Medulla oblongata (tissue), 1 donor: ENCODE measurements around the gene THY1.

Experiments
- DNase-seq: peaks from one replicate; pipeline ENCODE4 v3.0.0-alpha.2; 2015; ENCODE audit errors: extremely low spot score

Gene THY1

DNA sequence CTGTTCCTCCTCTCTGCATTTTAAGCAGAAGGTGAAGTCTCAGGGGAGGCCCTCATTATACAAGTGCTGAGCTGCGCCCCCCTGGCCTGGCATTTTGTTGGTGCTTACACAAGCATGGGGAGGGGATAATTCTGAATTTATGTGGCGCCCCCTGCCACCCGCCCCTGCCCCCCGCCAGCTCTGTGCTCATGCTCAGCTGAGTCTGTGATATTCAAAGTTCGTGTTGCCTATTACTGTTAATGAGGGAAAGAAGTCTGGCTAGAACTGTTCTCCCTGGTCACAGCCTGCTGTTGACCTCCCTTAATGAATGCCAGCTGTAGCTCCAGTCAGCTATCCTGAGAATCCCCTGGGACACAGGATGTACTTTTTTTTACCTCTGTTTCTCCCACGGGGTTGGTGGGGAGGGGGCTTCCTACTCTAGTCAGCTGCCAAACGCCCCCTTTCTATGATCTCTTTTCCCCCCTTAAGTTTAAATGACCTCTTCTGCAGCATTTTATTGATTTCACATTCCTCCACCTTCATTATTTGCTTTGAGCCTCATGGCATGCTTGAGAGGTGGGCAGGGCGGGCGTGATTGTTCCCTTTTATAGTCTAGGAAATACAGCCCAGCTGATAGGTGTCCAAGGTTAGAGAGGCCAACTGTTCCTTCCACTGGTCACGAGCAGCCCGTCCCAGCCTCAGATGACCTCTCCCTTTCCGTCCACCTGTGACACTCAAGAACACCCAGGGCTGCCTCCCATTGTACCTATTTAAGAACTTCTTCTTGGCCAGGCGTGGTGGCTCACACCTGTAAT, 53.6 kb downstream of the THY1 start:
- DNase-seq: no peak

DNA sequence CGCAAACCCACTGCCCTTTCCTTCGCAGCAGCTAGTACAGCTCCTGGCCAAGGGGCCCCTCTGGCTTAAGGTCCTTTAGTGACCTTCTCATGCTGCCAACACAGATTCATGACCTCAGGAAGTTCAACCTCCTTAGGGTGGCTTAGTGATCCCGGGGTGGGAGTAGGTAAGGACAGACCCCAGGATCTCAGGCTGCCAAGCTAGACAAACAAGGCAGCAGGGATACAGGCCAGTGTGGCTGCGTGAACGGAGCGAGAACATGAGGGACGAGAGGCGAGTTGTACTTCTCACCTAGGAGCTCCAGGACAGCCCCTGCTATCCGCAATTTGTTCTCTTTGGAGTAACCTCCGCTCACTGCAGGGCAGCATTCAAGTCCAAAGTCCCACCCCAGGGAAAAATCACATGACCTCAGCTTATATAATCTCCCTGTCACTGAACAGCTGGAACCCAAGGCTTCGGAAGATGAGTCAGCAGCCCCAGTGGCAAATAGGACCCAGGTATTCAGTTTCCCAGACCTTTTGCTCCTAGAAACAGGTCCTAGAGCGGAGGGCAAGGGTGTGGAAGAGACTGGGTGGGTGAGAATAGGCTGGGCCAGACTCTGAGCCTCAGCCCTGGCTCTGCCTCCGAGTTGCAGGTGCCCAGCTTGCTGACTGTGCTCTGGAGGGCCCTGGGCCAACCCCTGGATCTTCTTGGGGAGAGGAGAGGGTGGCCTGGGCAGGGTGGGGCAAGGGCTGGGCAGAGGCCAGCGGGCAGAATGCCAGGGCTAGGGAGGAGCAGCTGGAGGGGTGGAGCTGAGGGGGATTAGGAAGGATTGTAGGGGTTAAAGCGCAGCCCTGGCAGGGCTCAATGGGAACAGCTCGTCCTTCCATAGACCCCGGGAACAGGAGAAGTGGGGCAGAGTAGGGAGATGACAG, 54.6 kb downstream of the THY1 start:
- DNase-seq: peak; percentile 65

DNA sequence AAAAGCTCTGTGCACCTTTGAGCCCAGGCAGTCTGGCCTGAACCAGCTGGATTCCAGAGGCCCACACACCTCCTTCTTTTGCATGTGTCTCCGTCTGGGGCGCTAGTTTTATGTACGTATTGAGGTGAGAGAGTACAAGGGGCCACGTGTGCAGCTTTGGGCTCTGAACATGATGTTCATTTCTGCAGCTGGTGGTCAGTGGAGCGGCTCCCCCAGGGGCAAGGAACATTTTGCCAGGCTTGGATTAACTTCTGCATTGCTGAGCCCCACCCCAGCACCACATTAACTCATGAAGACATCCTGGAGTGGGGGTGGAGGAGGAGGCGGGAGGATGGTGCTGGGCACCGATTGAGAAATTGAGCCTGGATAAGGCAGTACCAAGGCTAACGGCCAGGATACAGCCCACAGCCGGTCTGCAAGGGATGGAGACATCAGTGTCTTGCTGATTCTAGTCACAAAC, 55.3 kb downstream of the THY1 start:
- DNase-seq: no peak
